Pancreas (tissue), 10 donors: ENCODE data around the gene NT5DC1. TPM values are rescaled to one million over a fixed set of nuclear protein-coding genes. Genes with fewer than 3 reads are reported as not detected.
A peak's percentile ranks its signal among the peaks of the same experiment; 100 is the strongest.

Experiments
- ATAC-seq, 4 donors: fragments of 200-7000 bp; cut with Tn5 transposase; one replicate each; pipeline versions ENCODE4 v1.8.0 to v1.9.1; 2020; ENCODE audit warnings: mild to moderate bottlenecking in 4 of 4, moderate library complexity in 4 of 4
- DNase-seq, 6 donors: peaks; one replicate each; pipeline ENCODE4 v3.0.0-alpha.2; 2020
- FAIRE-seq: peaks from 2 replicates; lab custom pipeline; 2012; peaks lifted over from hg19 to GRCh38; lab: Jason Lieb, UNC
- H3K27ac ChIP-seq, 4 donors: fragments of 200-600 bp; sonication (generic); 1 replicate in 3 of 4; 2 replicates in 1 of 4; pipeline versions ENCODE4 v1.5.0 to v1.8.0; 2020
- H3K27me3 ChIP-seq, 4 donors: fragments of 200-600 bp; one replicate each; pipeline ENCODE4 v1.8.0; 2021
- H3K36me3 ChIP-seq, 3 donors: fragments of 200-600 bp; sonication (generic) in 1 of 3; one replicate each; pipeline versions ENCODE4 v1.5.0 to v1.8.0; 2020 to 2021
- H3K4me1 ChIP-seq, 3 donors: fragments of 200-600 bp; one replicate each; pipeline ENCODE4 v1.8.0; 2021
- H3K4me3 ChIP-seq, 4 donors: fragments of 200-600 bp; sonication (generic) in 2 of 4; one replicate each; pipeline versions ENCODE4 v1.5.0 to v1.8.0; 2020 to 2021
- H3K9me3 ChIP-seq, 4 donors: fragments of 200-600 bp; one replicate each; pipeline ENCODE4 v1.8.0; 2021
- CTCF ChIP-seq, 4 donors: fragments of 200-600 bp; sonication (generic) in 3 of 4; IDR thresholded peaks; one replicate each; pipeline versions ENCODE4 v1.5.0 to v1.8.0; 2021; ENCODE audit warnings: antibody characterized with exemption in 4 of 4
- WGBS, 2 donors: extraction: QIAGEN DNeasy Blood & Tissue Kit; methylation state at CpG; one replicate each; pipeline ENCODE4 v1.1.7; 2013; 5-methylcytosine and 5-hydroxymethylcytosine counted together
- intact Hi-C, 3 donors: fragments of 100-400 bp; cut with DNase I; formaldehyde crosslinking; loops; one replicate each; pipeline versions ENCODE4 v1.11.1 to v1.14.2; 2022
- polyA plus RNA-seq, 2 donors: library from polyadenylated mRNA; stranded (reverse); fragments of 200-250 nt; gene quantifications; one replicate each; pipeline ENCODE4 v1.2.3, GENCODE V29; 2013
- total RNA-seq, 6 donors: library from RNA; stranded (reverse); fragmentation: NEBNext Ultra II Directional in 4 of 6; extraction: Animal tissue kit (Norgen Biotek cat#: 25700) in 4 of 6; gene quantifications; one replicate each; pipeline versions ENCODE4 v1.2.1 to v1.2.4, GENCODE V29; 2021 to 2023
- donor health status: healthy with polysubstance abuse.
- donor health status: DM: no; HTN: no; CAD: no; lungs with moderate emphysema.
- donor health status: DM: no; HTN: no; CAD: no.
- donor health status: control.
- donor health status: control.
- donor health status: Bipolar disorder and iron deficiency.
- donor health status: DM: yes; HTN: yes; CAD: no.
- donor health status: DM: no; HTN: no; CAD: no.
- donor health status: DM: no; HTN: no; CAD: no.
- donor health status: DM: yes; HTN: yes; CAD: no.

NT5DC1 gene
- total and polyA plus RNA-seq, 8 donors = 4.4 to 28.3 (median 20.4) TPM

- Histone ChIP-seq H3K4me1 (peaks cover 0 to 3% (median under 1%) of the 10 kb centered on the region in 3 donors), H3K36me3 (no peaks in the 10 kb centered on the region), H3K27ac (no peak overlapping the region), H3K4me3 (no peak overlapping the region), H3K27me3 (no peaks in the 10 kb centered on the region), H3K9me3 (no peaks in the 10 kb centered on the region)
- no peak for FAIRE-seq
- ATAC-seq = no peak
- TF ChIP-seq CTCF (IDR thresholded peaks at IDR 0.05) = no peak
- WGBS, 2 donors = 81 to 88% methylated on average over 2 of the region's 2 CpGs
- intact Hi-C loops = no loop called here
- DNase-seq = no peak
Measured at GRCh38 chr6:116066789-116067188, 33.9 kb upstream of the NT5DC1 start.

GRCh38 chr6:116070101-116070500, 30.6 kb upstream of the NT5DC1 start:
- 93 to 95% methylated on average over 1 of the region's 1 CpG for WGBS, 2 donors
- no peaks in the 10 kb centered on the region for H3K36me3 ChIP-seq
- no peak for TF ChIP-seq CTCF (IDR thresholded peaks at IDR 0.05)
- no peaks in the 10 kb centered on the region for H3K9me3 ChIP-seq
- no peak for DNase-seq
- H3K27me3 ChIP-seq = no peaks in the 10 kb centered on the region
- ATAC-seq = no peak
- H3K4me3 ChIP-seq = no peak overlapping the region
- H3K27ac ChIP-seq = no peak overlapping the region
- H3K4me1 ChIP-seq = no peaks in the 10 kb centered on the region
- no peak for FAIRE-seq
- intact Hi-C loops = no loop called here

- no peak for TF ChIP-seq CTCF (IDR thresholded peaks at IDR 0.05)
- 63 to 65% methylated on average over 2 of the region's 2 CpGs for whole genome bisulfite sequencing, 2 donors
- DNase-seq (no peak), FAIRE-seq (no peak), ATAC-seq (no peak)
- H3K4me3 ChIP-seq = no peak overlapping the region
- no peaks in the 10 kb centered on the region for H3K27me3 ChIP-seq
- no peaks in the 10 kb centered on the region for H3K4me1 ChIP-seq
- intact Hi-C loops = no loop called here
- H3K27ac ChIP-seq = no peak overlapping the region
- no peaks in the 10 kb centered on the region for H3K9me3 ChIP-seq
- H3K36me3 ChIP-seq = no peaks in the 10 kb centered on the region
Measured at GRCh38 chr6:116070616-116071389, 29.9 kb upstream of the NT5DC1 start.

GRCh38 chr6:116072368-116072767, 28.3 kb upstream of the NT5DC1 start:
- TF ChIP-seq CTCF (IDR thresholded peaks at IDR 0.05) = no peak
- ATAC-seq = no peak
- no peaks in the 10 kb centered on the region for H3K36me3 ChIP-seq
- no peak overlapping the region for H3K4me3 ChIP-seq
- no peak overlapping the region for H3K27ac ChIP-seq
- WGBS, 2 donors = 17 to 44% methylated on average over 1 of the region's 1 CpG
- no peaks in the 10 kb centered on the region for H3K4me1 ChIP-seq
- no peaks in the 10 kb centered on the region for H3K9me3 ChIP-seq
- H3K27me3 ChIP-seq = no peaks in the 10 kb centered on the region
- no peak for FAIRE-seq
- intact Hi-C loops = no loop called here
- DNase-seq = no peak

- FAIRE-seq (no peak), ATAC-seq (peak in 2 of 4 donors; percentile 51), DNase-seq (no peak)
- H3K4me3 ChIP-seq = no peak overlapping the region
- H3K36me3 ChIP-seq = no peaks in the 10 kb centered on the region
- H3K9me3 ChIP-seq = no peaks in the 10 kb centered on the region
- no peak for TF ChIP-seq CTCF (IDR thresholded peaks at IDR 0.05)
- H3K27ac ChIP-seq = no peak overlapping the region
- intact Hi-C loops = no loop called here
- H3K27me3 ChIP-seq = no peaks in the 10 kb centered on the region
- 81 to 86% methylated on average over 2 of the region's 2 CpGs for WGBS, 2 donors
- H3K4me1 ChIP-seq = no peaks in the 10 kb centered on the region
Measured at GRCh38 chr6:116073765-116074440, 26.8 kb upstream of the NT5DC1 start.
